Keratinocyte (primary cell): ENCODE data around the gene PRKAA2. TPM values are rescaled to one million over a fixed set of nuclear protein-coding genes. Genes with fewer than 3 reads are reported as not detected.

ENCODE experiments used
- DNase-seq: peaks from one replicate; pipeline ENCODE4 v3.0.0-alpha.2; 2011; ENCODE audit warnings: low read depth, missing footprints, low spot score
- FAIRE-seq: peaks from 2 replicates; lab custom pipeline; 2011; peaks lifted over from hg19 to GRCh38; lab: Jason Lieb, UNC
- H2AFZ ChIP-seq: 2 replicates; pipeline ENCODE4 v1.6.0; 2012; ENCODE audit warnings: low read length, control low read depth, inconsistent platforms; ENCODE audit not compliant: control insufficient read depth
- H3K27ac ChIP-seq: 2 replicates; pipeline ENCODE4 v1.5.1; 2011; ENCODE audit warnings: low read length; ENCODE audit not compliant: control insufficient read depth, insufficient read depth
- H3K27me3 ChIP-seq: 3 replicates; pipeline ENCODE4 v1.6.0; 2011; ENCODE audit warnings: low read length; ENCODE audit not compliant: control insufficient read depth, insufficient read depth; ENCODE audit errors: extremely low read depth
- H3K36me3 ChIP-seq, 2 experiments: 2 replicates in 1 of 2; 3 replicates in 1 of 2; pipeline ENCODE4 v1.5.1; 2011; ENCODE audit warnings: low read length in 2 of 2, mild to moderate bottlenecking in 1 of 2; ENCODE audit not compliant: control insufficient read depth in 2 of 2, insufficient read depth in 2 of 2; ENCODE audit errors: extremely low read depth in 1 of 2
- H3K4me1 ChIP-seq: 3 replicates; pipeline ENCODE4 v1.5.1; 2011; ENCODE audit warnings: low read length; ENCODE audit not compliant: control insufficient read depth, insufficient read depth; ENCODE audit errors: extremely low read depth
- H3K4me2 ChIP-seq: 3 replicates; pipeline ENCODE4 v1.6.0; 2011; ENCODE audit warnings: low read depth, low read length; ENCODE audit not compliant: control insufficient read depth, insufficient read depth; ENCODE audit errors: extremely low read depth
- H3K4me3 ChIP-seq, 3 experiments: fragments of 200-600 bp in 1 of 3; sonication (generic) in 1 of 3; 2 replicates in 2 of 3; 3 replicates in 1 of 3; pipeline ENCODE4 v1.5.1; 2011 to 2016; ENCODE audit warnings: low read length in 3 of 3, mild to moderate bottlenecking in 3 of 3, control low read depth in 2 of 3, inconsistent platforms in 1 of 3, low read depth in 1 of 3, mixed read lengths in 1 of 3, mixed run types in 1 of 3, moderate library complexity in 1 of 3; ENCODE audit not compliant: control insufficient read depth in 2 of 3, insufficient read depth in 2 of 3; ENCODE audit errors: extremely low read depth in 1 of 3
- H3K79me2 ChIP-seq: 2 replicates; pipeline ENCODE4 v1.6.0; 2012; ENCODE audit warnings: low read length; ENCODE audit not compliant: control insufficient read depth, insufficient read depth
- H3K9ac ChIP-seq: 3 replicates; pipeline ENCODE4 v1.6.0; 2011; ENCODE audit warnings: low read length; ENCODE audit not compliant: control insufficient read depth, insufficient read depth; ENCODE audit errors: extremely low read depth
- H3K9me1 ChIP-seq: 3 replicates; pipeline ENCODE4 v1.6.0; 2011; ENCODE audit warnings: low read length; ENCODE audit not compliant: control insufficient read depth, insufficient read depth; ENCODE audit errors: extremely low read depth
- H3K9me3 ChIP-seq: 2 replicates; pipeline ENCODE4 v1.5.1; 2012; ENCODE audit warnings: low read depth, low read length; ENCODE audit not compliant: control insufficient read depth
- H4K20me1 ChIP-seq: 3 replicates; pipeline ENCODE4 v1.6.0; 2011; ENCODE audit warnings: low read length; ENCODE audit not compliant: control insufficient read depth, insufficient read depth; ENCODE audit errors: extremely low read depth
- CTCF ChIP-seq, 3 experiments: IDR thresholded peaks in 1 of 3; conservative IDR thresholded peaks in 1 of 3; optimal IDR thresholded peaks in 1 of 3; 2 replicates in 2 of 3; 3 replicates in 1 of 3; pipeline versions ENCODE3 to v1.5.1; 2011; ENCODE audit warnings: low read length in 3 of 3, mild to moderate bottlenecking in 3 of 3, moderate library complexity in 2 of 3, control low read depth in 1 of 3, inconsistent platforms in 1 of 3; ENCODE audit not compliant: insufficient read depth in 2 of 3; ENCODE audit errors: extremely low read depth in 1 of 3
- EZH2 ChIP-seq: IDR thresholded peaks from one replicate; pipeline ENCODE4 v1.6.1; 2012; ENCODE audit warnings: inconsistent platforms, mild to moderate bottlenecking, low read length, moderate library complexity
- dilution Hi-C: fragments of 300-500 bp; cut with MboI; formaldehyde crosslinking; loops from one replicate; pipeline ENCODE4 v1.7.0; 2020; ENCODE audit warnings: low sequenced_read_pairs; ENCODE audit not compliant: extremely low pct_ligation_motif_present
- polyA plus RNA-seq, 5 experiments: library from polyadenylated mRNA; depleted of rRNA in 3 of 5; stranded (reverse) in 3 of 5; stranded (forward) in 1 of 5; unstranded in 1 of 5; fragments of >200 nt; gene quantifications; 1 replicate in 1 of 5; 2 replicates in 3 of 5; 3 replicates in 1 of 5; pipeline versions ENCODE4 v1.2.1 to v1.2.3, GENCODE V29; 2011 to 2012; ENCODE audit warnings: missing spikeins in 2 of 5, low read depth in 1 of 5, low replicate concordance in 1 of 5

The PRKAA2 gene
- polyA plus RNA-seq, 1 donor (not counting 4 experiments of a cell fraction or from before 2014, with no cell fraction given) = 0.21 TPM

- Histone ChIP-seq H3K4me1 (no peaks in the 10 kb centered on the region), H3K79me2 (no peaks in the 10 kb centered on the region), H3K27me3 (peaks cover 3% of the 10 kb centered on the region), H4K20me1 (no peaks in the 10 kb centered on the region), H3K36me3 (no peaks in the 10 kb centered on the region), H3K4me2 (no peak overlapping the region), H3K9me3 (peaks cover 4% of the 10 kb centered on the region), H2AFZ (no peak overlapping the region), H3K4me3 (no peak overlapping the region), H3K9ac (no peak overlapping the region), H3K27ac (no peak overlapping the region), H3K9me1 (no peaks in the 10 kb centered on the region)
- no peak for FAIRE-seq
- no peak for DNase-seq
- TF ChIP-seq EZH2 (no peak), CTCF (optimal IDR thresholded peaks at IDR 0.05 in 1 of 3, IDR thresholded peaks at IDR 0.05 in 1 of 3, conservative IDR thresholded peaks at IDR 0.05 in 1 of 3; ENCODE audit: extremely low read depth in 1 of 3, insufficient read depth in 2 of 3, low read length in 3 of 3) (no peak)
- dilution Hi-C loops = no loop called here
Measured at GRCh38 chr1:56654126-56654923, 9.2 kb downstream of the PRKAA2 start.

GRCh38 chr1:56655991-56656613, 11.0 kb downstream of the PRKAA2 start:
- DNase-seq (no peak), FAIRE-seq (no peak)
- Histone ChIP-seq H3K27ac (no peak overlapping the region), H3K4me3 (no peak overlapping the region), H3K4me2 (no peak overlapping the region), H2AFZ (no peak overlapping the region), H3K36me3 (no peaks in the 10 kb centered on the region), H3K27me3 (no peaks in the 10 kb centered on the region), H3K4me1 (no peaks in the 10 kb centered on the region), H3K9ac (no peak overlapping the region), H3K9me3 (peaks cover 4% of the 10 kb centered on the region), H3K9me1 (no peaks in the 10 kb centered on the region), H3K79me2 (no peaks in the 10 kb centered on the region), H4K20me1 (no peaks in the 10 kb centered on the region)
- TF ChIP-seq EZH2 = no peak
- TF ChIP-seq CTCF (optimal IDR thresholded peaks at IDR 0.05 in 1 of 3, IDR thresholded peaks at IDR 0.05 in 1 of 3, conservative IDR thresholded peaks at IDR 0.05 in 1 of 3; ENCODE audit: extremely low read depth in 1 of 3, insufficient read depth in 2 of 3, low read length in 3 of 3) = no peak
- dilution Hi-C loops = no loop called here
